K562 (cell line): ENCODE results near the gene PCBP3. TPM values are rescaled to one million over a fixed set of nuclear protein-coding genes. Genes with fewer than 3 reads are reported as not detected.

ENCODE experiments used
- ATAC-seq: fragments of 200-7000 bp; cut with Tn5 transposase; 3 replicates; pipeline ENCODE4 v1.9.1; 2020; ENCODE audit warnings: moderate library complexity
- BruUV-seq: library from RNA; stranded (reverse); fragments of 400-500 nt; replicated peaks from 2 replicates; lab custom pipeline; 2021; lab: Mats Ljungman, UMichigan
- CTCF ChIA-PET: fragments of 300-600 bp; formaldehyde crosslinking; extraction: SDS; loops from one replicate; lab custom pipeline; 2021; ENCODE audit warnings: low intra/inter-chr PET ratio; lab: Yijun Ruan, JAX
- POLR2A ChIA-PET: fragments of 300-600, 350-650 bp; sonication (Branson Sonifier 250); formaldehyde crosslinking; extraction: SDS; loops from one replicate; lab custom pipeline; 2021; ENCODE audit warnings: antibody characterized with exemption, inconsistent platforms; lab: Yijun Ruan, JAX
- DNase-seq, 4 experiments: peaks; one replicate each; pipeline versions ENCODE4 v3.0.0 to v3.0.0-alpha.2; 2011 to 2018; ENCODE audit warnings: low spot score in 3 of 4, mixed read lengths in 3 of 4; ENCODE audit errors: extremely low read depth in 1 of 4
- FAIRE-seq: peaks from 2 replicates; lab custom pipeline; 2011; peaks lifted over from hg19 to GRCh38; lab: Jason Lieb, UNC
- H2AFZ ChIP-seq: 2 replicates; pipeline ENCODE4 v1.6.0; 2011; ENCODE audit warnings: low read depth, low read length, control low read depth, inconsistent platforms
- H3K27ac ChIP-seq: fragments of 200-600 bp; 3 replicates; pipeline ENCODE4 v1.8.0; 2011; ENCODE audit warnings: low read depth, mild to moderate bottlenecking, control low read depth, inconsistent platforms, low read length, moderate library complexity, mixed read lengths; ENCODE audit errors: extremely low read depth
- H3K27me3 ChIP-seq, 2 experiments: fragments of 300-600 bp in 1 of 2; 2 replicates in 1 of 2; 3 replicates in 1 of 2; pipeline versions ENCODE4 v1.6.0 to v1.8.0; 2011; ENCODE audit warnings: inconsistent platforms in 2 of 2, low read length in 2 of 2, mild to moderate bottlenecking in 1 of 2, mixed read lengths in 1 of 2, moderate library complexity in 1 of 2; ENCODE audit not compliant: control insufficient read depth in 2 of 2, insufficient read depth in 2 of 2
- H3K36me3 ChIP-seq: fragments of 300-600 bp; 3 replicates; pipeline ENCODE4 v1.8.0; 2011; ENCODE audit warnings: mild to moderate bottlenecking, low read length, inconsistent platforms; ENCODE audit not compliant: control insufficient read depth, insufficient read depth
- H3K4me1 ChIP-seq, 2 experiments: fragments of 200-600 bp in 1 of 2; replicated peaks in 1 of 2; 2 replicates in 1 of 2; 3 replicates in 1 of 2; pipeline versions ENCODE4 v1.5.1 to v1.8.0; 2011; ENCODE audit warnings: inconsistent platforms in 2 of 2, low read length in 2 of 2, mild to moderate bottlenecking in 1 of 2, mixed read lengths in 1 of 2, moderate library complexity in 1 of 2; ENCODE audit not compliant: control insufficient read depth in 2 of 2, insufficient read depth in 2 of 2
- H3K4me2 ChIP-seq: 2 replicates; pipeline ENCODE4 v1.6.1; 2011; ENCODE audit warnings: low read length, control low read depth, inconsistent platforms, mixed read lengths; ENCODE audit not compliant: insufficient read depth
- H3K4me3 ChIP-seq: fragments of 200-600 bp; sonication (generic), shearing (Covaris generic); 2 replicates; pipeline ENCODE4 v1.5.1; 2016; ENCODE audit warnings: control low read depth, inconsistent platforms
- H3K79me2 ChIP-seq: fragments of 200-600 bp; 3 replicates; pipeline ENCODE4 v1.8.0; 2011; ENCODE audit warnings: low read length, inconsistent platforms; ENCODE audit not compliant: control insufficient read depth, insufficient read depth
- H3K9ac ChIP-seq, 2 experiments: 2 replicates each; pipeline versions ENCODE4 v1.6.0 to v1.6.1; 2011; ENCODE audit warnings: low read depth in 2 of 2, low read length in 2 of 2, control low read depth in 1 of 2, inconsistent platforms in 1 of 2, mild to moderate bottlenecking in 1 of 2, mixed read lengths in 1 of 2; ENCODE audit not compliant: insufficient read depth in 1 of 2
- H3K9me1 ChIP-seq: one replicate; pipeline ENCODE4 v1.6.0; 2011; ENCODE audit warnings: inconsistent platforms, mild to moderate bottlenecking, low read length, moderate library complexity; ENCODE audit not compliant: control insufficient read depth, insufficient read depth
- H3K9me3 ChIP-seq: replicated peaks from 2 replicates; pipeline ENCODE4 v1.5.1; 2011; ENCODE audit warnings: low read depth, low read length, inconsistent platforms; ENCODE audit not compliant: control insufficient read depth, insufficient read depth
- H4K20me1 ChIP-seq: replicated peaks from 2 replicates; pipeline ENCODE4 v1.6.1; 2011; ENCODE audit warnings: low read length, inconsistent platforms, mixed read lengths; ENCODE audit not compliant: control insufficient read depth, insufficient read depth
- ADNP ChIP-seq: fragments of 200-800 bp; sonication (Bioruptor generic); IDR thresholded peaks from 2 replicates; pipeline ENCODE4 v1.6.1; 2016; ENCODE audit warnings: missing genetic modification characterization, missing compliant biosample characterization
- BCOR ChIP-seq: fragments of 450-650 bp; IDR thresholded peaks from 2 replicates; pipeline ENCODE4 v1.6.1; 2016
- KDM1A ChIP-seq, 2 experiments: fragments of 450-650 bp; IDR thresholded peaks; 2 replicates each; pipeline ENCODE4 v1.6.1; 2016; ENCODE audit warnings: mild to moderate bottlenecking in 2 of 2
- MIER1 ChIP-seq: fragments of 450-650 bp; IDR thresholded peaks from 2 replicates; pipeline ENCODE4 v1.6.1; 2016; ENCODE audit warnings: antibody characterized with exemption, mild to moderate bottlenecking, low read depth
- MNT ChIP-seq, 2 experiments: fragments of 450-650 bp; conservative IDR thresholded peaks; 2 replicates each; pipeline ENCODE4 v1.6.1; 2017; ENCODE audit warnings: mild to moderate bottlenecking in 2 of 2, moderate library complexity in 2 of 2
- NCOR1 ChIP-seq: fragments of 450-650 bp; IDR thresholded peaks from 2 replicates; pipeline ENCODE4 v1.6.1; 2016; ENCODE audit warnings: mild to moderate bottlenecking, moderate library complexity
- ZNF512 ChIP-seq: IDR thresholded peaks from 2 replicates; pipeline ENCODE4 v1.6.1; 2016; ENCODE audit warnings: missing genetic modification characterization, missing compliant biosample characterization
- in situ Hi-C: fragments of 300-500 bp; cut with MboI; formaldehyde crosslinking; loops from 4 replicates; pipeline ENCODE4 v1.15.0; 2018; ENCODE audit warnings: inconsistent platforms, mixed read lengths
- intact Hi-C: fragments of 100-400 bp; cut with micrococcal nuclease; formaldehyde crosslinking; loops from 2 replicates; pipeline ENCODE4 v1.14.2; 2022
- polyA plus RNA-seq, 8 experiments: library from polyadenylated mRNA; depleted of rRNA in 4 of 8; stranded (reverse) in 5 of 8; unstranded in 3 of 8; fragments of >200 nt; fragmentation: Nextera tagmentation in 2 of 8; fragmentation: Illumina TruSeq in 1 of 8; extraction: Ambion mirVana in 2 of 8; extraction: Trizol in 1 of 8; gene quantifications; 2 replicates each; pipeline versions ENCODE4 v1.2.1 to v1.2.3, GENCODE V29; 2011 to 2014; ENCODE audit warnings: inconsistent platforms in 1 of 8, missing spikeins in 1 of 8
- total RNA-seq, 7 experiments: library from RNA; depleted of rRNA in 6 of 7; stranded (reverse); fragments of >200 nt in 6 of 7; fragmentation: Illumina TruSeq in 2 of 7; extraction: Trizol in 2 of 7; gene quantifications; 2 replicates each; pipeline versions ENCODE4 v1.2.1 to v1.2.3, GENCODE V29; 2011 to 2021; ENCODE audit warnings: low replicate concordance in 1 of 7
- TF ChIP-seq, protein P1 (sequence below): conservative IDR thresholded peaks from 2 replicates; pipeline ENCODE4 v1.6.1; 2011; ENCODE audit warnings: low read depth, mild to moderate bottlenecking, low read length; ENCODE audit not compliant: control insufficient read depth

PCBP3 gene
- total and polyA plus RNA-seq, 9 of the 15 experiments (the other 6 are each of a cell fraction or from before 2014, with no cell fraction given), result 0.18 TPM; not detected in 8

DNA sequence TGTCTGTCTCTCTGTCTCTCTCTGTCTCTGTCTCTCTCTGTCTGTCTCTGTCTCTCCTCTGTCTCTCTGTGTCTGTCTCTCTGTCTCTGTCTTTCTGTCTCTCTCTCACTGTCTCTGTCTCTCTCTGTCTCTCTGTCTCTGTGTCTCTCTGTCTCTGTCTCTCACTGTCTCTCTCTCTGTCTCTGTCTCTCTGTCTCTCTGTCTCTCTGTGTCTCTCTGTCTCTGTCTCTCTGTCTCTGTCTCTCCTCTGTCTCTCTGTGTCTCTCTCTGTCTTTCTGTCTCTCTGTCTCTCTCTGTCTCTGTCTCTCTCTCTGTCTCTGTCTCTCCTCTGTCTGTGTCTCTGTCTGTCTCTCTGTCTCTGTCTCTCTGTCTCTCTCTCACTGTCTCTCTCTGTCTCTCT, 337.2 kb downstream of the PCBP3 start:
- in situ Hi-C loops (no loop called here), intact Hi-C loops (no loop called here)
- ChIA-PET POLR2A (interaction anchor here (2.1 kb wide), 1 partner anchor 14 kb away, joined by 5 read pairs; no protein-coding TSS in a partner anchor), CTCF (no interaction called here)
- Histone ChIP-seq H3K27me3 (peaks cover 14 to 47% of the 10 kb centered on the region in 2 experiments; a peak in 4 of 5 replicates), H3K9me3 (no peaks in the 10 kb centered on the region; the same call in 1 of the 2 replicates), H3K9ac (peak overlapping the region; percentile 26 to 83; a peak in 3 of 4 replicates), H3K4me2 (peak overlapping the region; percentile 76; the same call in 1 of the 2 replicates), H3K27ac (peak overlapping the region; percentile 7; the same call in 1 of the 3 replicates), H3K4me1 (peaks cover 6 to 46% of the 10 kb centered on the region in 2 experiments; a peak in 4 of 5 replicates), H3K9me1 (peaks cover 2% of the 10 kb centered on the region), H2AFZ (peak overlapping the region; percentile 81), H3K79me2 (no peaks in the 10 kb centered on the region), H4K20me1 (no peaks in the 10 kb centered on the region; the same call in 1 of the 2 replicates), H3K4me3 (no peak overlapping the region; the same call in 1 of the 2 replicates), H3K36me3 (no peaks in the 10 kb centered on the region)
- FAIRE-seq, result peak; percentile 11
- ATAC-seq, result no peak
- TF ChIP-seq, protein P1, sequence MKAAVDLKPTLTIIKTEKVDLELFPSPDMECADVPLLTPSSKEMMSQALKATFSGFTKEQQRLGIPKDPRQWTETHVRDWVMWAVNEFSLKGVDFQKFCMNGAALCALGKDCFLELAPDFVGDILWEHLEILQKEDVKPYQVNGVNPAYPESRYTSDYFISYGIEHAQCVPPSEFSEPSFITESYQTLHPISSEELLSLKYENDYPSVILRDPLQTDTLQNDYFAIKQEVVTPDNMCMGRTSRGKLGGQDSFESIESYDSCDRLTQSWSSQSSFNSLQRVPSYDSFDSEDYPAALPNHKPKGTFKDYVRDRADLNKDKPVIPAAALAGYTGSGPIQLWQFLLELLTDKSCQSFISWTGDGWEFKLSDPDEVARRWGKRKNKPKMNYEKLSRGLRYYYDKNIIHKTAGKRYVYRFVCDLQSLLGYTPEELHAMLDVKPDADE, result no peak
- TF ChIP-seq MIER1 (0 out of 2 replicates have a peak, but pooled peaks have one; percentile 15), NCOR1 (no peak), MNT (conservative IDR thresholded peaks at IDR 0.05) (peak in 1 of 2 experiments; percentile 5; a peak in 1 of 4 replicates), BCOR (peak; percentile 72), KDM1A (IDR thresholded peaks at IDR 0.05) (0 out of 4 replicates have a peak, but pooled peaks of 1 of the 2 experiments have one; percentile 26), ADNP (tag) (peak; percentile 60; the same call in 1 of the 2 replicates), ZNF512 (tag) (peak; percentile 57)
- DNase-seq, result no peak
- BruUV-seq, result no TSS peak
